Adrenal gland (tissue), 12 donors: ENCODE data around the gene PRRT1. TPM values are rescaled to one million over a fixed set of nuclear protein-coding genes. Genes with fewer than 3 reads are reported as not detected.
A peak's percentile ranks its signal among the peaks of the same experiment; 100 is the strongest.

ENCODE experiments used
- DNase-seq, 7 donors: peaks; one replicate each; pipeline ENCODE4 v3.0.0-alpha.2; 2019 to 2020
- H3K27ac ChIP-seq, 5 donors: fragments of 200-600 bp; sonication (generic) in 4 of 5; 1 replicate in 3 of 5; 2 replicates in 2 of 5; pipeline versions ENCODE4 v1.5.1 to v1.8.0; 2016 to 2020; ENCODE audit warnings: mild to moderate bottlenecking in 1 of 5
- H3K27me3 ChIP-seq: fragments of 200-600 bp; 2 replicates; pipeline ENCODE4 v1.8.0; 2021
- H3K36me3 ChIP-seq, 2 donors: fragments of 200-600 bp; replicated peaks in 1 of 2; 1 replicate in 1 of 2; 2 replicates in 1 of 2; pipeline versions ENCODE4 v1.5.1 to v1.8.0; 2018 to 2022
- H3K4me1 ChIP-seq, 2 donors: fragments of 200-600 bp; replicated peaks in 1 of 2; 1 replicate in 1 of 2; 2 replicates in 1 of 2; pipeline versions ENCODE4 v1.5.1 to v1.8.0; 2018 to 2021
- H3K4me3 ChIP-seq, 4 donors: fragments of 200-600 bp; sonication (generic) in 3 of 4; one replicate each; pipeline ENCODE4 v1.5.1; 2016 to 2018
- H3K9me3 ChIP-seq, 3 donors: fragments of 200-600 bp; sonication (generic) in 1 of 3; replicated peaks in 1 of 3; 1 replicate in 2 of 3; 2 replicates in 1 of 3; pipeline versions ENCODE4 v1.5.1 to v1.8.0; 2016 to 2021
- CTCF ChIP-seq, 6 experiments: fragments of 450-650 bp in 4 of 6; fragments of 200-600 bp in 2 of 6; sonication (generic) in 1 of 6; IDR thresholded peaks; 1 replicate in 5 of 6; 2 replicates in 1 of 6; pipeline versions ENCODE4 v1.5.1 to v1.8.0; 2016 to 2021; ENCODE audit warnings: antibody characterized with exemption in 6 of 6, mild to moderate bottlenecking in 2 of 6, moderate library complexity in 1 of 6
- POLR2A ChIP-seq, 2 donors: fragments of 450-650 bp; IDR thresholded peaks; one replicate each; pipeline ENCODE4 v1.6.1; 2017; ENCODE audit warnings: antibody characterized with exemption in 2 of 2, mild to moderate bottlenecking in 2 of 2, moderate library complexity in 1 of 2
- WGBS, 4 donors: extraction: QIAGEN DNeasy Blood & Tissue Kit in 2 of 4; methylation state at CpG; one replicate each; pipeline versions ENCODE4 v1.1.5 to v1.1.7; 2013 to 2017; 5-methylcytosine and 5-hydroxymethylcytosine counted together
- intact Hi-C, 2 donors: fragments of 100-400 bp; cut with DNase I; formaldehyde crosslinking; loops; one replicate each; pipeline versions ENCODE4 v1.14.1 to v1.15.0; 2022 to 2023
- polyA plus RNA-seq, 3 donors: library from polyadenylated mRNA; stranded (reverse); fragments of 200-250 nt in 2 of 3; fragments of 350-450 nt in 1 of 3; fragmentation: Illumina TruSeq in 1 of 3; extraction: RNeasy Lipid Tissue Mini Kit (QIAGEN cat#74804) in 1 of 3; gene quantifications; one replicate each; pipeline ENCODE4 v1.2.3, GENCODE V29; 2013 to 2014
- total RNA-seq, 9 donors: library from RNA; depleted of rRNA in 4 of 9; stranded (reverse); fragments of >200 nt in 4 of 9; fragments of 120-200 nt in 1 of 9; fragmentation: NEBNext Ultra II Directional in 1 of 9; extraction: Animal tissue kit (Norgen Biotek cat#: 25700) in 1 of 9; gene quantifications; one replicate each; pipeline versions ENCODE4 v1.1.0 to v1.2.4, GENCODE V29; 2013 to 2023
- donor health status: healthy with polysubstance abuse.
- donor health status: Bipolar disorder and iron deficiency.
- donor health status: DM: yes; HTN: yes; CAD: no.
- donor health status: DM: no; HTN: no; CAD: no.
- donor health status: DM: no; HTN: no; CAD: no.
- donor health status: DM: yes; HTN: yes; CAD: no.

Gene PRRT1
- total and polyA plus RNA-seq, 12 donors = 0.22 to 26.0 (median 2.0) TPM; not detected in 1

GRCh38 chr6:32108727-32109113, 43.0 kb downstream of the PRRT1 start:
- no peaks in the 10 kb centered on the region for H3K9me3 ChIP-seq
- H3K4me1 ChIP-seq = peaks cover 10 to 15% of the 10 kb centered on the region in 2 donors
- WGBS, 4 donors = 35 to 46% (median 42%) methylated on average over 6 of the region's 6 CpGs
- no peak for DNase-seq
- no peaks in the 10 kb centered on the region for H3K27me3 ChIP-seq
- no peaks in the 10 kb centered on the region for H3K36me3 ChIP-seq
- peak overlapping the region in 3 of 5 donors; percentile 17 to 90 (median 64) for H3K27ac ChIP-seq
- intact Hi-C loops = no loop called here
- TF ChIP-seq CTCF (IDR thresholded peaks at IDR 0.05) (no peak), POLR2A (IDR thresholded peaks at IDR 0.05) (no peak)
- peak overlapping the region in 1 of 4 donors; percentile 44 for H3K4me3 ChIP-seq

- WGBS, 4 donors = 2 to 6% (median 4%) methylated on average over 5 to 15 of the region's 15 CpGs
- no peaks in the 10 kb centered on the region for H3K27me3 ChIP-seq
- no peaks in the 10 kb centered on the region for H3K36me3 ChIP-seq
- intact Hi-C loops = no loop called here
- H3K4me1 ChIP-seq = peaks cover 5 to 10% of the 10 kb centered on the region in 2 donors
- DNase-seq = peak in 4 of 7 donors; percentile 36 to 67 (median 50)
- peak in 1 of 2 donors; percentile 12 for TF ChIP-seq POLR2A (IDR thresholded peaks at IDR 0.05)
- TF ChIP-seq CTCF (IDR thresholded peaks at IDR 0.05) = no peak
- no peaks in the 10 kb centered on the region for H3K9me3 ChIP-seq
- peak overlapping the region in 4 of 5 donors; percentile 3 to 90 (median 40) for H3K27ac ChIP-seq
- peak overlapping the region in 1 of 4 donors; percentile 44 for H3K4me3 ChIP-seq
Measured at GRCh38 chr6:32108094-32108627, 43.6 kb downstream of the PRRT1 start.

GRCh38 chr6:32107406-32107805, 44.3 kb downstream of the PRRT1 start:
- Histone ChIP-seq H3K27me3 (no peaks in the 10 kb centered on the region), H3K4me1 (peaks cover 2 to 5% of the 10 kb centered on the region in 2 donors), H3K4me3 (peak overlapping the region in 1 of 4 donors; percentile 44), H3K36me3 (no peaks in the 10 kb centered on the region), H3K27ac (peak overlapping the region in 3 of 5 donors; percentile 39 to 90 (median 64)), H3K9me3 (no peaks in the 10 kb centered on the region)
- intact Hi-C loops = no loop called here
- DNase-seq = no peak
- TF ChIP-seq CTCF (IDR thresholded peaks at IDR 0.05) (no peak), POLR2A (IDR thresholded peaks at IDR 0.05) (no peak)
- 67 to 90% (median 78%) methylated on average over 1 of the region's 1 CpG for WGBS, 4 donors

- intact Hi-C loops = no loop called here
- Histone ChIP-seq H3K9me3 (no peaks in the 10 kb centered on the region), H3K36me3 (no peaks in the 10 kb centered on the region), H3K27me3 (no peaks in the 10 kb centered on the region), H3K27ac (no peak overlapping the region), H3K4me1 (no peaks in the 10 kb centered on the region), H3K4me3 (no peak overlapping the region)
- WGBS, 4 donors = 51 to 73% (median 62%) methylated on average over 4 of the region's 4 CpGs
- DNase-seq = no peak
- TF ChIP-seq POLR2A (IDR thresholded peaks at IDR 0.05) = no peak
- TF ChIP-seq CTCF (IDR thresholded peaks at IDR 0.05) = no peak
Measured at GRCh38 chr6:32105433-32105832, 46.3 kb downstream of the PRRT1 start.
